GM11168 (cell line): ENCODE measurements around the gene DIPK1C.

ENCODE experiments used
- in situ Hi-C: fragments of 300-500 bp; cut with MboI; formaldehyde crosslinking; loops from one replicate; pipeline ENCODE4 v1.12.0; 2022; ENCODE audit warnings: low sequenced_read_pairs; ENCODE audit not compliant: unreplicated experiment

DIPK1C gene

DNA sequence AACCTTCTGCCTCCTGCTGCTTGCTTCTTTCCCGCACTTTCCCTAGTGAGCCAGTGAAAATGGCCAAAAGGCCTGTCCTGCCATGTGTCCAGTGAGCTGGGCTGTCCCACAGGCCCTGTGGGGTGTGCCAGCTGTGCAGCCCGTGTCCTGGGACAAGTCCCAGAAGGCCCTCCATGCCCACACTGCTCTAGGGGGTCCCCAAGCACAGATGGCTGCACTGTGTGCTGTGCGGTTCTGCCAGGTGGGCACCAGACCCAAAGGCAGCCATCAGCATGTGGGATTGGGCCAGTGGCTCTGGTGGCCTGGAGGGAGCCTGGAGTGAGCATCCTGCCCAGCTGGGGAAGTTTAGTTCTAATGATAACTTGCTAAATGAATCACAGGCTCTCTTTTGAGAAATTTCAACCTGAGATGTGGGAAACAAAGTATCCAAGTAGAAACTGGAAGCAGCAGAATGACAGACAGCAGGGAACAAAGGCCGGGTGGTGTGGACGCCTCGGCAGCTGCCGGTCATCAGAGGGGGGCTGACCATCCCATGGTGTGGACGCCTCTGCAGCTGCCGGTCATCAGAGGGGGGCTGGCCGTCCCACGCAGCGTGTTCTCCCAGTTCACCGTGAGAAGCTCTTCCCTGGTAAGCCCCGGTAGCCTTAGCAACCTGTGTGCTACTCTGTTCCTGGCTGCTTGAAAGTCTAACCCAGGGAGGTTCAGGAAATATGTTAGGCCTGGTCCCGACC lies 29.2 kb upstream of the DIPK1C start:
- in situ Hi-C loops, result no loop called here

GRCh38 chr18:74482697-74483096 lies 25.6 kb upstream of the DIPK1C start:
- in situ Hi-C loops, result no loop called here

DNA sequence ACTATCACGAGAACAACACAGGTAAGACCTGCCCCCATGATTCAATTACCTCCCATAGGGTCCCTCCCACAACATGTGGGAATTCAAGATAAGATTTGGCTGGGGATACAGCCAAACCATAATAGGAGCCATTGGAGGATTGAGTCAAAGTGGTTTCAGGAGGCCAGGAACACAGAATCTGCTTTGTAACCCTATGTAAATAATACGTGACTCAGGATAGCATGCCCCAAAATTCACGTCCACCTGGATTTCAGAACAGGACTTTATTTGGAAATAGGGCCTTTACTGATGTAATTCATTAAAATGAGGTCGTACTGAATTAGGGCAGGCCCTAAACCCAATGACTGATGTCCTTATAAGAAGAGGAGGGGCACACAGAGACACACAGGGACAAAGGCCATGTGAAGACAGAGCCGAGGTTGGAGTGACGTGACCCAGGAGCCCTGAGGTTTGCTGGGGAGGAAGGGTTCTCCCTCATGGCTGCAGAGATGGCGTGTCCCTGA lies 23.1 kb upstream of the DIPK1C start:
- in situ Hi-C loops, result no loop called here

GRCh38 chr18:74479486-74480148 lies 22.5 kb upstream of the DIPK1C start:
- in situ Hi-C loops, result no loop called here

- in situ Hi-C loops, result no loop called here
Observed at GRCh38 chr18:74478880-74479279, 21.8 kb upstream of the DIPK1C start.

- in situ Hi-C loops, result no loop called here
Observed at GRCh38 chr18:74478316-74478715, 21.2 kb upstream of the DIPK1C start.

DNA sequence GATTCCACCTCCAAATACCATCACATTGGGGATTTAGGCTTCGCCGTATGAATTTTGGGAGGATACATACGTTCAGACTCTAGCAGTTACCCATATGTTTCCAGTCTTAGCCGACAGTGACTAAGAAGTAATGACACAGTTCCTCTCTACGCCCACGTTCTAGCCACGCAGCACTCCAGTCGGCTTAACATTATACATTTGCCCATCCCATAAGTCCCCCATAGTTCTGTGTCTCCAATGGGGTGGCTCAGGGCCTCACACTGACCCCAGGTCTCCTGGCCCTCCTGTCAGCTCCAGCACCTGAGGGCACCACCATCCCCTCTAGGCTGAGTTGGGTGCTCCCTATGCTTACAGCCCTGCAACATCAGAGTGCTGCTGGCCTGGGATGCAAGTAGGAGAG lies 20.7 kb upstream of the DIPK1C start:
- in situ Hi-C loops, result no loop called here

DNA sequence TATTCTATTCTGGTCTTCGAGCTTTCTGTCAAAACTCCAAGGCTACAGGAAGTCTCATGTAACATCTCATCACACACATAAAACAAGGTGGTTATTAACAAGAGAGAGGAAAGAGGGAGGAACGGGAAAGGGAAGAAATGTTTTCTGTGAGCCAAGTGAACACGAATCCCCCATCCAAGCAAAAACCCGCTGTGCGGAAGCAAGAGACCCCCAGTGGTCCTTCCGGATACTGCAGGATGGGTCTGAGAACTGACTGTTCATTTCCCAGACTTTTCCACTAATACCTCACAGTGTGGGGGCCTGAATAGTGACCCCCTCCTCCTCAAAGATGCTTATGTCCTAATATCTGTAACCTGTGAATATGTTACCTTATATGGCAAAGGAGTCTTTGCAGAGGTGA lies 19.0 kb upstream of the DIPK1C start:
- in situ Hi-C loops, result no loop called here

DNA sequence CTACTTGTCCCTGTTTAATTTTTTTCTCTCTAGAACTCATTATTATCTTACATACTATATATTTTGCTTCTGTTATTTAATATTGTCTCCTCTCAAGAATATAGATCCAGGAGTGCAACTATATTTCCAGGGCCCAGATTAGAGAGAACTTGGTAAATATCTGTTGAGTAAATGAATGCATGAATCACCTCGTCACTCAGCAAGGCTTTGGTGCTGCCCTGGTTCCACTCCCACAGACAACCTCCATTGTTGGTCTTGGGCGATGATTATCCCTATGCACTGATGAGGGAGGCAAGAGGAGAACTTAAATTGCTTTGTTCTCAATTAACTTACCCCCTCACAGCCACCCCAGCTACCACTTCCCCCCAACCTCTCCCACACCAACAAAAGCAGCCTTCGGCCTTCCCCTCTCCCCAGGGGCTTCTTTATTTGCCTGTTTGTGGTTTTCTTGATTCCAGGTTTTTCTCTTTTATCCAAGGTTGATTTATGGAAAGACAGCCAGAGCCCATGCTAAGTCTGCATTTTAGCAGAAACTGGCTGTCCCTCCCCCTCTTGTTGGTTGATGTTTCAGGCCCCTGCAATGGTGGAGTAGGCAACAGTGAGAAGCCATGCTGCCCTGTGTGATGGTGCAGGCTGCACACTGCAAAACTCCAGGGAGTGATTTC lies 17.0 kb upstream of the DIPK1C start:
- in situ Hi-C loops, result no loop called here

- in situ Hi-C loops, result no loop called here
Observed at GRCh38 chr18:74472312-74472711, 15.2 kb upstream of the DIPK1C start.

DNA sequence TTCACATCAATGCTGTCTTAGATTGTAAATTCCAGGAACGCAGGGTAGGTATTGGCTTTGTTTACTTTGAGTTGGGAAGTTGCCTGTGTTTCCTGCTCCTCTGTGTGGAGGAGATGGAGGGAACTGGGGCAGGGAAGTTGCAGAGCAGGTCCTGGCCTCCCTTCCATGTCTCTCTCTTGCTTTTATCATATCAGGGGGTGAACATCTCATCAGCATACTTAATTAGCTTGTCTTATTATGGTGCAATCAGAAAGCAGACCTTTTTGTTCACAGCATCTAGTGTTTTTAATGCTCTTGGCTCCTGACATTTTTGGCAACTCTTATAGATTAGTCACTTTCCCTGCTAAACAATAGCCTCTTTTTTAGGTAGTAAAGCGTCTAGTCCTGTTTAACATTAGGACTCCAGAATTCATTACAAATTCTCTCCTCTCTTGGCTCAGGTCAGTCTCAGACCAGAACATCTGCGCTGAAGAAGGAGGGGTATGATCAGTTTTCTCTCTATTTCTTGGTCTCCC lies 11.5 kb upstream of the DIPK1C start:
- in situ Hi-C loops, result no loop called here

GRCh38 chr18:74465775-74466174 lies 8.7 kb upstream of the DIPK1C start:
- in situ Hi-C loops, result no loop called here

- in situ Hi-C loops, result no loop called here
Observed at GRCh38 chr18:74463983-74464382, 6.9 kb upstream of the DIPK1C start.

DNA sequence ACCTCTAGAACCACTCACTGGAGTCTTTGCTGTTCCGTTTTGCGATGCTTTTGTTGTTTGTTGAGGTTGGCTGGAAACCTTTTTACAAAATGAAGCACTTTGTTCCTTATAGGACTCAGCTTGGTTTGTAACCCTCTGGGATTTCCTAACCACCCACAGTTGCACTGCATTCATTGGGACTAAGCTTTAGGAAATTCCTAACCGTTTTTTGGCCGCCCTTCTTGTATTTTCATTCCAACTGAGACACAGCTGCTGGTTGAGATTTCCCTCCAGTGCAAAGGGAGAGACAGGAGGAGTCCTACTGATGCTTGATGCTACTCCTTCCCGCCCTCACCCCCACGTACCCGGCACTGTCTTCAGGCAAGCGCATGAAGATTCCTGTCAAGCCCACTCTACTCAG lies 6.1 kb upstream of the DIPK1C start:
- in situ Hi-C loops, result no loop called here

DNA sequence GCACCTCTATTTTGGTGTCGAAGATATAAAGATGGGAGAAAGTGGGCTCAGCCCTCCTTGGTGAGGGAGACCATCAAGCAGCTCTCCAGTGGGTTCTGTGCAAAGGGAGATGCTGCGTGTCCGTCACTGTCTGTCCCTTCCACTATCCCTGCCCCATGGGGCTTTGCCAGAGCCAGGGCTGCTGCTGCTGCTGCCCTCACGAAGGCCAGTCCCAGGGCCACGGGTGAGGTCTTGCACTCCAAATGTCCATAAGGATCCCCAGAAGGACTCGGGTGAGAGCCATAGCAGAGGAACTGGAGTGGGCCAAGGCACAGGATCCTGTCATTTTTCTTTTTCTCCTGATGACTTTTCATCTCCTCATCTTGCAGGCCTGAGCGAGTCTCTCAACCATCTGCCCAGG lies 3.7 kb upstream of the DIPK1C start:
- in situ Hi-C loops, result no loop called here

DNA sequence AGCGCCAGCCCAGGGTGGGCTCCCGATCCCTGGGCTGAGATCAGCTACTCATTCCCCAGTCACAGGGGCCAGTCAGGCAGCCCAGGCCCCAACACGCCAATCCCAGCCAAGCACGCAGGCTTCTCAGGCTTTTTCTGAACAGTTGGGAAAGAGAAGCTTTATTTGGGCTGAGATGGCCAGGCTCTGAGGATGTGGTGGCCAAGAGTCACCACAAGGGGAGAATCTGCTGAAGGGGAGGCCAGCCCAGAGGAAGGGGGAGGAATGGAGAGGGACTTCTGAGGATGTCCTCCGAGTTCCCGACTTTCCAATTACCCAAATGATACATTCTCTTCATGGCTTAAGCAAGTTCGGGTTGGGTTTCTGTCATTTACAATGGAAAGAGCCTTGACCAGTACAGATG lies 2.8 kb upstream of the DIPK1C start:
- in situ Hi-C loops, result no loop called here

GRCh38 chr18:74457725-74458421 lies 765 bp upstream of the DIPK1C start:
- in situ Hi-C loops, result no loop called here

GRCh38 chr18:74456349-74457042 lies 612 bp downstream of the DIPK1C start:
- in situ Hi-C loops, result no loop called here

GRCh38 chr18:74456017-74456348 lies 1.1 kb downstream of the DIPK1C start:
- in situ Hi-C loops, result no loop called here

DNA sequence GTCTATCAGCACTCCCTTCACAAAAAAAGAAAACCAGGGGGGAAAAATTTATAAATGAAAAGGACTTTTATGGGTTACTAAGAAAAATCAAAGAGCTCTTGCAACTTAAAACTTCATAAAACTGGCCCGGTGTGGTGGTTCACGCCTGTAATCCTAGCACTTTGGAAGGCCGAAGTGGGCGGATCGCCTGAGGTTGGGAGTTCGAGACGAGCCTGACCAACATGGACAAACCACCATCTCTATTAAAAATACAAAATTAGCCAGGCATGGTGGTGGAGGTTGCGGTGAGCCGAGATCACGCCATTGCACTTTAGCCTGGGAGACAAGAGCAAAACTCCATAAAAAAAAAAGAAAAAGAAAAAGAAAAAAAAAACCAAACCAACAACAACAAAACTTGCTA lies 1.7 kb downstream of the DIPK1C start:
- in situ Hi-C loops, result no loop called here
